Activated CD4-positive, alpha-beta memory T cell treated with anti-CD3 and anti-CD28 coated beads for 36 hours (primary cell): Measurements from ENCODE around the gene PSIP1. TPM values are rescaled to one million over a fixed set of nuclear protein-coding genes. Genes with fewer than 3 reads are reported as not detected.

Experiments used
- total RNA-seq, 2 experiments: library from RNA; stranded (reverse); gene quantifications; one replicate each; pipeline ENCODE4 v1.2.3, GENCODE V29; 2021

Gene PSIP1
- total RNA-seq, 2 experiments from 2014 or later, result 132 to 134 TPM

Other genes with a start within 250 kb of the PSIP1 start
- gene TTC39B, start 203.8 kb downstream of the PSIP1 start, total RNA-seq, result 10 to 100 TPM; 30.3 to 31.7 TPM
- 10 to 100 TPM; 31.2 to 35.1 TPM for gene SNAPC3, start 88.1 kb downstream of the PSIP1 start, total RNA-seq
- 1 to 10 TPM; 2.5 to 2.7 TPM for gene CCDC171, start 42.1 kb upstream of the PSIP1 start, total RNA-seq